ENCODE results near the gene CAST. TPM values are rescaled to one million over a fixed set of nuclear protein-coding genes. Genes with fewer than 3 reads are reported as not detected.
"Not testable (repeated sequence)": the region's sequence is repeated elsewhere in the genome, so short reads cannot be mapped to it uniquely, and the experiment has no call there.

CAST gene
- total RNA-seq, 1 donor from 2014 or later, result 84.4 TPM

GRCh38 chr5:96743805-96744204, 81.6 kb downstream of the CAST start:
- ATAC-seq, result no peak
- no peak for DNase-seq (ENCODE audit: low spot score)

GRCh38 chr5:96744218-96744617, 82.0 kb downstream of the CAST start:
- not testable (repeated sequence) for ATAC-seq; DNase-seq (ENCODE audit: low spot score)

GRCh38 chr5:96745025-96745424, 82.8 kb downstream of the CAST start:
- DNase-seq (ENCODE audit: low spot score) (no peak), ATAC-seq (no peak)

GRCh38 chr5:96745844-96746531, 83.8 kb downstream of the CAST start:
- ATAC-seq (no peak), DNase-seq (ENCODE audit: low spot score) (no peak)

- no peak for DNase-seq (ENCODE audit: low spot score)
- no peak for ATAC-seq
Observed at GRCh38 chr5:96747720-96748119, 85.5 kb downstream of the CAST start.

GRCh38 chr5:96750110-96750822, 88.1 kb downstream of the CAST start:
- ATAC-seq (no peak), DNase-seq (ENCODE audit: low spot score) (no peak)

GRCh38 chr5:96751203-96752169, 89.3 kb downstream of the CAST start:
- peak; percentile 39 for ATAC-seq

GRCh38 chr5:96752341-96753016, 90.3 kb downstream of the CAST start:
- ATAC-seq (peak; percentile 71), DNase-seq (ENCODE audit: low spot score) (no peak)

More at GRCh38 chr5:96751203-96752169, 89.3 kb downstream of the CAST start:
- no peak for DNase-seq (ENCODE audit: low spot score)

GRCh38 chr5:96753017-96753397, 90.8 kb downstream of the CAST start:
- DNase-seq (ENCODE audit: low spot score) (no peak), ATAC-seq (no peak)

GRCh38 chr5:96753848-96754247, 91.7 kb downstream of the CAST start:
- ATAC-seq, result no peak
- no peak for DNase-seq (ENCODE audit: low spot score)

GRCh38 chr5:96755851-96756250, 93.7 kb downstream of the CAST start:
- no peak for ATAC-seq
- no peak for DNase-seq (ENCODE audit: low spot score)

GRCh38 chr5:96756985-96757384, 94.8 kb downstream of the CAST start:
- DNase-seq (ENCODE audit: low spot score) (no peak), ATAC-seq (no peak)

GRCh38 chr5:96758621-96759020, 96.4 kb downstream of the CAST start:
- no peak for ATAC-seq
- DNase-seq (ENCODE audit: low spot score), result no peak

GRCh38 chr5:96761618-96762017, 99.4 kb downstream of the CAST start:
- DNase-seq (ENCODE audit: low spot score) (no peak), ATAC-seq (no peak)

GRCh38 chr5:96763026-96763425, 100.8 kb downstream of the CAST start:
- ATAC-seq (no peak), DNase-seq (ENCODE audit: low spot score) (no peak)

- peak; percentile 66 for ATAC-seq
- DNase-seq (ENCODE audit: low spot score), result no peak
Observed at GRCh38 chr5:96765043-96765442, 102.9 kb downstream of the CAST start.

- ATAC-seq, result no peak
Observed at GRCh38 chr5:96768708-96769251, 106.6 kb downstream of the CAST start.

GRCh38 chr5:96771395-96771794, 109.2 kb downstream of the CAST start:
- ATAC-seq, result no peak
- DNase-seq (ENCODE audit: low spot score), result no peak

More at GRCh38 chr5:96768708-96769251, 106.6 kb downstream of the CAST start:
- no peak for DNase-seq (ENCODE audit: low spot score)

GRCh38 chr5:96772111-96772510, 109.9 kb downstream of the CAST start:
- no peak for DNase-seq (ENCODE audit: low spot score)
- no peak for ATAC-seq

- ATAC-seq (no peak), DNase-seq (ENCODE audit: low spot score) (no peak)
Observed at GRCh38 chr5:96772542-96772941, 110.4 kb downstream of the CAST start.
